Measurements from ENCODE around the gene PEPD. TPM values are rescaled to one million over a fixed set of nuclear protein-coding genes. Genes with fewer than 3 reads are reported as not detected.

Gene PEPD
- total RNA-seq, 4 donors from 2014 or later: 79.8 to 122 (median 94.8) TPM

DNA sequence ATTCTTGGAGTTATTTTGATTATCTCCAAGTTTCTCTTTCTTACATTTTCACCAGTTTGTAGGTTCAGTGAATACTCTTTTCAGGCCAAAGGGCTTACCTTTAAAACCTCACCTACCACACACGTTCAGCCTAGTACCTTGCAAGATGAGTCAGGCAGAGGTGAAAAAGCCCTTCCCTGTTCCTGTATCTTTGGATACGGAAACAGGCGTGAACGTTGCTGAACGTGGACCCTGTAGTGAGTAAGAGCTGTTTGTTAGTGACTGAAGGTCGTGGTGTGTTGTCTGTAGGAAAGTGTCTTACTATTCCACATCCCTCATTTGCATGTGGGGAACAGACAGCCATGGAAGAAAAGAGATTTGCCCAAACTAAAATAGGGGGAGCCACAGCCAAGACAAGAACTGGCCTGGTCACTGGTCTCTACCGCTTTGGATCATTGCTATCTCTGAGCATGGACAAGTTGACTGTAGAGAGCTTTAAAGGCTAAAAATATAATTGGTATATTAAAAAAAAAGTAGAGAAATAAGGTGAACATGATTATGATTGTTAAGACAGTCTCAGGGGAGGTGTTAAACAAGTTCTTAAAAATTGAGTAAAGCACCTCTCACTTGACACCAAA is 144.5 kb downstream of the PEPD start:
- Histone ChIP-seq H3K36me3 (peaks cover 0 to 18% (median 0%) of the 10 kb centered on the region in 3 donors), H3K9me3 (no peaks in the 10 kb centered on the region), H3K4me3 (no peak overlapping the region), H3K4me1 (peaks cover 0 to 57% (median 28%) of the 10 kb centered on the region in 4 donors), H3K27me3 (no peaks in the 10 kb centered on the region), H3K27ac (peak overlapping the region in 2 of 4 donors; percentile 53 to 97)
- no peak for TF ChIP-seq EP300 (IDR thresholded peaks at IDR 0.05)
- TF ChIP-seq POLR2A (IDR thresholded peaks at IDR 0.05): no peak
- TF ChIP-seq, protein P1, sequence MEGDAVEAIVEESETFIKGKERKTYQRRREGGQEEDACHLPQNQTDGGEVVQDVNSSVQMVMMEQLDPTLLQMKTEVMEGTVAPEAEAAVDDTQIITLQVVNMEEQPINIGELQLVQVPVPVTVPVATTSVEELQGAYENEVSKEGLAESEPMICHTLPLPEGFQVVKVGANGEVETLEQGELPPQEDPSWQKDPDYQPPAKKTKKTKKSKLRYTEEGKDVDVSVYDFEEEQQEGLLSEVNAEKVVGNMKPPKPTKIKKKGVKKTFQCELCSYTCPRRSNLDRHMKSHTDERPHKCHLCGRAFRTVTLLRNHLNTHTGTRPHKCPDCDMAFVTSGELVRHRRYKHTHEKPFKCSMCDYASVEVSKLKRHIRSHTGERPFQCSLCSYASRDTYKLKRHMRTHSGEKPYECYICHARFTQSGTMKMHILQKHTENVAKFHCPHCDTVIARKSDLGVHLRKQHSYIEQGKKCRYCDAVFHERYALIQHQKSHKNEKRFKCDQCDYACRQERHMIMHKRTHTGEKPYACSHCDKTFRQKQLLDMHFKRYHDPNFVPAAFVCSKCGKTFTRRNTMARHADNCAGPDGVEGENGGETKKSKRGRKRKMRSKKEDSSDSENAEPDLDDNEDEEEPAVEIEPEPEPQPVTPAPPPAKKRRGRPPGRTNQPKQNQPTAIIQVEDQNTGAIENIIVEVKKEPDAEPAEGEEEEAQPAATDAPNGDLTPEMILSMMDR (IDR thresholded peaks at IDR 0.05): no peak
- WGBS, 2 donors: 78 to 82% methylated on average over 7 of the region's 7 CpGs
- DNase-seq (ENCODE audit: low spot score in 2 of 2): no peak

DNA sequence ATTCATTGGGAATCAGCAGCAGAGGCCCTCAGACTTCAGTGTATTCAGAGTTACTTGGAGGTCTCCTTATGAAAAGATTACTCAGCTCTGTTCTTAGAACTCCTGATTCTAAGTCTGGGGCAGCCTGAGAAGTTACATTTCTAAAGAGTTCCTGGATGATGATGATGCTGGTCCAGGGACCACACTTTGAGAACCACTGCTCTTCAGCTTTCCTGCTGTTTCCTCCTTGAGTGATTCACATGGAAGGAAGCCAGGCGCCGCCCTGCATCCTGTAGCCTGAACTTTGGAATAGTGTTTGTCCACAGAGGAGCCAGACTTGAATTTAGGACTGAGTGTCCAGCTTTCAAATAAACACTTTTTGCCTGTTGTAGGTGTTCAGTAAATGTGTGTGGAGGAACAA is 145.2 kb downstream of the PEPD start:
- H3K36me3 ChIP-seq: peaks cover 0 to 17% (median 0%) of the 10 kb centered on the region in 3 donors
- DNase-seq (ENCODE audit: low spot score in 2 of 2): peak; percentile 56 to 71
- no peaks in the 10 kb centered on the region for H3K27me3 ChIP-seq
- TF ChIP-seq, protein P1 (IDR thresholded peaks at IDR 0.05): no peak
- peak in 1 of 2 donors; percentile 48 for TF ChIP-seq EP300 (IDR thresholded peaks at IDR 0.05)
- H3K4me3 ChIP-seq: no peak overlapping the region
- no peaks in the 10 kb centered on the region for H3K9me3 ChIP-seq
- peaks cover 0 to 56% (median 28%) of the 10 kb centered on the region in 4 donors for H3K4me1 ChIP-seq
- 76 to 78% methylated on average over 2 of the region's 2 CpGs for WGBS, 2 donors
- peak overlapping the region in 2 of 4 donors; percentile 53 to 97 for H3K27ac ChIP-seq

DNA sequence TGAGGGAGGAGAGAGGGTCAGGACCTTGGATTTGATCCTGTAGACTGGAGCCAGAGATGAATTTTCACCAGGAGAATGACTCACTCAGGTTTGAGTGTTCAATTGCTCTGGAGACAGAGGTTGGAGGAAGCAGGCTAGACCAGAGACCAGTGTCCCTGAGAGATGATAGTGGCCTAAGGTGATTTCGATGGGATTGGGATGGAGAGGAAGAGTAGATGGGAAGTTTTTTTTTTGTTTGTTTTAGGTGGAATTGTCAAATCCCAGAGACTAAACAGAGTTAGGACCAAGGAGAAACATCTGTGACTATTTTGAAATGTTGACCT is 145.8 kb downstream of the PEPD start:
- H3K27me3 ChIP-seq: no peaks in the 10 kb centered on the region
- no peak for TF ChIP-seq EP300 (IDR thresholded peaks at IDR 0.05)
- no peak for TF ChIP-seq POLR2A (IDR thresholded peaks at IDR 0.05)
- TF ChIP-seq, protein P1 (IDR thresholded peaks at IDR 0.05): no peak
- DNase-seq (ENCODE audit: low spot score in 2 of 2): no peak

DNA sequence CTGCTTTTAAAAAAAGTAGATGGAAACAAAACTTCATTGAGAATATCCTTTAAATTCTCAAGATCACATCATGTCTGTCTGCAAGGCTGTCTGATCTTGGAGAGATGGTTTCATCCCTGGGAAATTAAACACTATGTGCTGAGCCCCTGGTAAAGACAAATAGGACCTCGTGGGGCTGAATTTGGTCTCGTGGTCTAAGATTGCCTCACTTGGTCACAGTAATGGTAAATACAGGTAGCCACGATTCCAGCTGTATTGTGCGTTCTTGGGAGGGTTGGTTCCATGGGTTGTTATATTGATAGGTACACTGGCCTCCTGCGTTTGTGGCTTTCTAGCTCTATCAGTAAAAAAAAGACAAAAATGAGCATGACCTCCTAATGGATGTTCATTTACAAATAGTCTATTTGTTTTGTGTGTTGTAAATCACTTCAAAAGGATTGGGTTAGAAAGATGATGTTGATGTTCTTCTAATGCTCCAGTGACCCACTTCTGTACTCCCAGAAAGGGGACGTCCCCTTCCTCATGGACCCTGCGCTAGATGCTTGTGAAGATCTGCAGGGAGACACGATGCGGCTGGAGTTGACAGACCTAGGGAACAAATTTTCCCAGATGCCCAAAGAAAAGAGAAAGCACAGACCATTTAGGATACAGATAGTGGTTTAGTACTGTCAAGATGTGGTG is 146.3 kb downstream of the PEPD start:
- H3K36me3 ChIP-seq: peaks cover 0 to 13% (median 0%) of the 10 kb centered on the region in 3 donors
- no peaks in the 10 kb centered on the region for H3K27me3 ChIP-seq
- 78 to 82% methylated on average over 9 of the region's 9 CpGs for WGBS, 2 donors
- no peak for DNase-seq (ENCODE audit: low spot score in 2 of 2)
- TF ChIP-seq, protein P1 (IDR thresholded peaks at IDR 0.05): no peak
- TF ChIP-seq POLR2A (IDR thresholded peaks at IDR 0.05) (no peak), EP300 (IDR thresholded peaks at IDR 0.05) (no peak)
- no peaks in the 10 kb centered on the region for H3K9me3 ChIP-seq
- H3K4me3 ChIP-seq: peak overlapping the region in 2 of 4 donors; percentile 59 to 88
- peaks cover 0 to 56% (median 28%) of the 10 kb centered on the region in 4 donors for H3K4me1 ChIP-seq
- H3K27ac ChIP-seq: peak overlapping the region in 3 of 4 donors; percentile 21 to 97 (median 53)

More for the DNA sequence above, 145.8 kb downstream of the PEPD start:
- H3K27ac ChIP-seq: peak overlapping the region in 3 of 4 donors; percentile 21 to 97 (median 53)
- H3K4me1 ChIP-seq: peaks cover 0 to 56% (median 28%) of the 10 kb centered on the region in 4 donors
- no peaks in the 10 kb centered on the region for H3K9me3 ChIP-seq
- WGBS, 2 donors: 86 to 89% methylated on average over 1 of the region's 1 CpG
- no peak overlapping the region for H3K4me3 ChIP-seq
- peaks cover 0 to 13% (median 0%) of the 10 kb centered on the region in 3 donors for H3K36me3 ChIP-seq

DNA sequence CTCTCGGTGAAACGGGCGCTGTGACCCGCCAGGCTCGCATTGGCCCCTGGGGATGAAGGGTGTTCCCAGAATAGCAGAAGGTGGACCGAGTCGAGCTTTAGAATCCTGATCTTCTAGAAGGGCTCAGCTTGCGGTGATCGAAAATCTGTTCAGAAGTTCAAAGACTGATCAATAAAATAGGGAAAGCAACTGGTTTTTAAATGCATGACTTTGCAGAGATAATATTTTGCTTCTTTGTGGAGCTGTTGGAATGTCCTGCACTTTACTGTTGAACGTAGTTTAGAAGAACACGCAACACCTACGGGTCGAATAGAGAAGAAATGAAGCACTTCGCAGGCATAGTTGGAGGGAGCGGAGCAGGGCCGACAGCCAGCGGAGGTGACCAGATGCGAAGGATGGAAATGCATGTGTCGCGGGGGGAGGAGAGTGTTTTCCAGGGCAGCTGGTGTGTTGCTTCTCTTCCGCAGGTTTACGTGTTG is 147.3 kb downstream of the PEPD start:
- no peaks in the 10 kb centered on the region for H3K27me3 ChIP-seq
- DNase-seq (ENCODE audit: low spot score in 2 of 2): no peak
- peaks cover 0 to 3% (median 0%) of the 10 kb centered on the region in 3 donors for H3K36me3 ChIP-seq
- peaks cover 0 to 50% (median 28%) of the 10 kb centered on the region in 4 donors for H3K4me1 ChIP-seq
- TF ChIP-seq EP300 (IDR thresholded peaks at IDR 0.05) (no peak), POLR2A (IDR thresholded peaks at IDR 0.05) (no peak)
- TF ChIP-seq, protein P1 (IDR thresholded peaks at IDR 0.05): no peak
- H3K27ac ChIP-seq: peak overlapping the region; percentile 51 to 97 (median 92)
- H3K9me3 ChIP-seq: no peaks in the 10 kb centered on the region
- H3K4me3 ChIP-seq: peak overlapping the region; percentile 36 to 88 (median 70)
- WGBS, 2 donors: 8% methylated on average over 17 to 20 of the region's 22 CpGs

All from tibial nerve (tissue), 4 donors.